Tibial nerve (tissue), 4 donors: ENCODE results near the gene ANOS1. TPM values are rescaled to one million over a fixed set of nuclear protein-coding genes. Genes with fewer than 3 reads are reported as not detected.

Source experiments
- DNase-seq, 2 donors: peaks; one replicate each; pipeline ENCODE4 v3.0.0-alpha.2; 2019; ENCODE audit warnings: low spot score in 2 of 2
- H3K27ac ChIP-seq, 4 donors: fragments of 200-600 bp; sonication (generic) in 3 of 4; one replicate each; pipeline ENCODE4 v1.5.1; 2017 to 2019; ENCODE audit warnings: mild to moderate bottlenecking in 1 of 4
- H3K27me3 ChIP-seq, 2 donors: fragments of 200-600 bp; sonication (generic) in 1 of 2; one replicate each; pipeline versions ENCODE4 v1.5.1 to v1.6.0; 2017 to 2019
- H3K36me3 ChIP-seq, 3 donors: fragments of 200-600 bp; sonication (generic); one replicate each; pipeline ENCODE4 v1.5.1; 2018 to 2019
- H3K4me1 ChIP-seq, 4 donors: fragments of 200-600 bp; sonication (generic) in 3 of 4; one replicate each; pipeline ENCODE4 v1.5.1; 2017 to 2019
- H3K4me3 ChIP-seq, 4 donors: fragments of 200-600 bp; sonication (generic) in 3 of 4; one replicate each; pipeline ENCODE4 v1.5.1; 2017 to 2019; ENCODE audit warnings: mild to moderate bottlenecking in 1 of 4, moderate library complexity in 1 of 4
- H3K9me3 ChIP-seq, 4 donors: fragments of 200-600 bp; sonication (generic) in 3 of 4; one replicate each; pipeline ENCODE4 v1.5.1; 2017 to 2019
- CTCF ChIP-seq, 5 experiments: fragments of 200-600 bp in 3 of 5; fragments of 450-650 bp in 2 of 5; sonication (generic) in 3 of 5; IDR thresholded peaks; one replicate each; pipeline ENCODE4 v1.5.1; 2016 to 2019; ENCODE audit warnings: antibody characterized with exemption in 5 of 5, mild to moderate bottlenecking in 3 of 5, moderate library complexity in 2 of 5
- EP300 ChIP-seq, 2 donors: sonication (generic); formaldehyde crosslinking; IDR thresholded peaks; one replicate each; pipeline ENCODE4 v1.6.1; 2017; ENCODE audit warnings: antibody characterized with exemption in 2 of 2, mild to moderate bottlenecking in 1 of 2
- POLR2A ChIP-seq, 2 donors: fragments of 450-650 bp; IDR thresholded peaks; one replicate each; pipeline ENCODE4 v1.6.1; 2017; ENCODE audit warnings: antibody characterized with exemption in 2 of 2, mild to moderate bottlenecking in 2 of 2, moderate library complexity in 2 of 2
- WGBS, 2 donors: methylation state at CpG; one replicate each; pipeline ENCODE4 v1.1.5; 2018; 5-methylcytosine and 5-hydroxymethylcytosine counted together
- total RNA-seq, 4 donors: library from RNA; depleted of rRNA; stranded (reverse); fragments of >200 nt; gene quantifications; one replicate each; pipeline ENCODE4 v1.1.0, GENCODE V29; 2016

ANOS1 gene
- total RNA-seq, 4 donors from 2014 or later = 7.5 to 14.4 (median 10.9) TPM

- Histone ChIP-seq H3K27me3 (no peaks in the 10 kb centered on the region), H3K36me3 (no peaks in the 10 kb centered on the region), H3K27ac (no peak overlapping the region), H3K4me3 (no peak overlapping the region), H3K9me3 (no peaks in the 10 kb centered on the region), H3K4me1 (no peaks in the 10 kb centered on the region)
- TF ChIP-seq POLR2A (IDR thresholded peaks at IDR 0.05) = no peak
- no peak for TF ChIP-seq EP300 (IDR thresholded peaks at IDR 0.05)
- TF ChIP-seq CTCF (IDR thresholded peaks at IDR 0.05) = no peak
- DNase-seq = no peak
- WGBS, 2 donors = 84 to 100% methylated on average over 4 to 5 of the region's 5 CpGs
Observed at GRCh38 chrX:8635812-8636211, 96.1 kb downstream of the ANOS1 start.

DNA sequence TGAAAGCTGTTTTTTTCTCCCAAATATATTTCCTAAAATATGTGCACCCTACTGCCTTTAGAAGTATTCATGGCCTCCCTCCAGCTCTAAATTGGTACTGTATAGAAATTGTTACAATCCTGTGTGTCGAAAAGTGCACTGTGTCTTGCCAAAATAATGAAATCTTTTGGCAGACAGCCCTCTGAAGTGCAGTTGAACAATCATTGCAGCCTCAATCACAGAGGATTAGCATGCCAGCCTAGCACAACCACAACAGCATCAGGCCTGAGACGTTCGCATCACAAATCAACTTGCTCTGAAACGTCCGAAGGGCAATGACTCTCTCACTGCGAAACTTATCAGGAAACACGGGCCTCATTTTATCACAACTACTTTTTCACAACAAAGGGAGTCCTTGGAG lies 99.0 kb downstream of the ANOS1 start:
- no peaks in the 10 kb centered on the region for H3K9me3 ChIP-seq
- no peak for TF ChIP-seq CTCF (IDR thresholded peaks at IDR 0.05)
- TF ChIP-seq EP300 (IDR thresholded peaks at IDR 0.05) = no peak
- no peak for TF ChIP-seq POLR2A (IDR thresholded peaks at IDR 0.05)
- 17 to 22% methylated on average over 7 of the region's 7 CpGs for WGBS, 2 donors

GRCh38 chrX:8629871-8630270 lies 102.1 kb downstream of the ANOS1 start:
- no peak for TF ChIP-seq CTCF (IDR thresholded peaks at IDR 0.05)
- no peak for TF ChIP-seq EP300 (IDR thresholded peaks at IDR 0.05)
- TF ChIP-seq POLR2A (IDR thresholded peaks at IDR 0.05) = no peak
- WGBS, 2 donors = 91 to 93% methylated on average over 7 of the region's 7 CpGs

More for the DNA sequence above, 99.0 kb downstream of the ANOS1 start:
- H3K36me3 ChIP-seq = no peaks in the 10 kb centered on the region
- H3K27me3 ChIP-seq = no peaks in the 10 kb centered on the region
- no peak overlapping the region for H3K27ac ChIP-seq
- no peak overlapping the region for H3K4me3 ChIP-seq
- H3K4me1 ChIP-seq = no peaks in the 10 kb centered on the region
- no peak for DNase-seq

GRCh38 chrX:8627796-8628195 lies 104.1 kb downstream of the ANOS1 start:
- Histone ChIP-seq H3K27ac (no peak overlapping the region), H3K9me3 (no peaks in the 10 kb centered on the region), H3K36me3 (no peaks in the 10 kb centered on the region), H3K4me1 (no peaks in the 10 kb centered on the region), H3K4me3 (no peak overlapping the region), H3K27me3 (no peaks in the 10 kb centered on the region)
- TF ChIP-seq EP300 (IDR thresholded peaks at IDR 0.05) (no peak), POLR2A (IDR thresholded peaks at IDR 0.05) (no peak), CTCF (IDR thresholded peaks at IDR 0.05) (no peak)
- no peak for DNase-seq

More at GRCh38 chrX:8629871-8630270, 102.1 kb downstream of the ANOS1 start:
- Histone ChIP-seq H3K9me3 (no peaks in the 10 kb centered on the region), H3K4me1 (no peaks in the 10 kb centered on the region), H3K27me3 (no peaks in the 10 kb centered on the region), H3K36me3 (no peaks in the 10 kb centered on the region), H3K27ac (no peak overlapping the region), H3K4me3 (no peak overlapping the region)
- no peak for DNase-seq

GRCh38 chrX:8607326-8607725 lies 124.6 kb downstream of the ANOS1 start:
- Histone ChIP-seq H3K27me3 (no peaks in the 10 kb centered on the region), H3K4me1 (no peaks in the 10 kb centered on the region), H3K4me3 (no peak overlapping the region), H3K9me3 (peaks cover 0 to 20% (median 5%) of the 10 kb centered on the region in 4 donors), H3K36me3 (no peaks in the 10 kb centered on the region), H3K27ac (no peak overlapping the region)
- no peak for DNase-seq
- 57 to 66% methylated on average over 2 of the region's 2 CpGs for WGBS, 2 donors
- TF ChIP-seq POLR2A (IDR thresholded peaks at IDR 0.05) (no peak), EP300 (IDR thresholded peaks at IDR 0.05) (no peak), CTCF (IDR thresholded peaks at IDR 0.05) (no peak)
